ENCODE measurements around the gene LRCH1.

The LRCH1 gene

GRCh38 chr13:46738055-46738454, 185.1 kb downstream of the LRCH1 start:
- H2BK120ac ChIP-seq (ENCODE audit: low read depth, low read length): no peak overlapping the region
- H3K4me1 ChIP-seq (ENCODE audit: control insufficient read depth, insufficient read depth, low read depth, low read length): no peaks in the 10 kb centered on the region
- no peak overlapping the region for H3K9ac ChIP-seq (ENCODE audit: low read length)
- peaks cover 14 to 59% of the 10 kb centered on the region in 2 experiments for H3K36me3 ChIP-seq (ENCODE audit: control insufficient read depth in 1 of 2, insufficient read depth in 2 of 2, low read depth in 1 of 2, low read length in 2 of 2)
- no peaks in the 10 kb centered on the region for H3K27me3 ChIP-seq (ENCODE audit: control insufficient read depth in 1 of 2, insufficient read depth in 1 of 2, low read length in 2 of 2)
- no peak overlapping the region for H3K4me3 ChIP-seq (ENCODE audit: insufficient read depth in 1 of 2, low read depth in 1 of 2, low read length in 2 of 2)
- no peak overlapping the region for H3K4ac ChIP-seq (ENCODE audit: low read depth in 1 of 2, low read length in 2 of 2)
- no CpG with 5 or more reads among the region's 2 CpGs for WGBS
- no peak overlapping the region for H3K18ac ChIP-seq (ENCODE audit: low read depth in 1 of 2, low read length in 2 of 2)
- DNase-seq: no peak
- H2BK5ac ChIP-seq (ENCODE audit: low read depth, low read length, poor library complexity, severe bottlenecking): no peak overlapping the region
- H3K27ac ChIP-seq (ENCODE audit: low read length, poor library complexity, severe bottlenecking): no peak overlapping the region
- no peak overlapping the region for H4K91ac ChIP-seq (ENCODE audit: low read length)
- no peak overlapping the region for H2AFZ ChIP-seq (ENCODE audit: low read depth, low read length)
- H3K9me3 ChIP-seq (ENCODE audit: control insufficient read depth, low read length): no peaks in the 10 kb centered on the region
- no peak overlapping the region for H3K14ac ChIP-seq (ENCODE audit: low read length in 2 of 2)
- no peak overlapping the region for H2BK15ac ChIP-seq (ENCODE audit: low read depth, poor library complexity, severe bottlenecking)
- no peak overlapping the region for H3K4me2 ChIP-seq (ENCODE audit: low read length, poor library complexity, severe bottlenecking)
- H2AK5ac ChIP-seq (ENCODE audit: low read length, severe bottlenecking): no peak overlapping the region
- H3K23ac ChIP-seq (ENCODE audit: low read length in 2 of 2): no peak overlapping the region
- no peak overlapping the region for H4K8ac ChIP-seq (ENCODE audit: low read length)
- peaks cover 4% of the 10 kb centered on the region for H3K79me1 ChIP-seq (replicated peaks; ENCODE audit: low read length, poor library complexity, severe bottlenecking)
- no peak overlapping the region for H2BK12ac ChIP-seq (ENCODE audit: low read length in 2 of 2)

DNA sequence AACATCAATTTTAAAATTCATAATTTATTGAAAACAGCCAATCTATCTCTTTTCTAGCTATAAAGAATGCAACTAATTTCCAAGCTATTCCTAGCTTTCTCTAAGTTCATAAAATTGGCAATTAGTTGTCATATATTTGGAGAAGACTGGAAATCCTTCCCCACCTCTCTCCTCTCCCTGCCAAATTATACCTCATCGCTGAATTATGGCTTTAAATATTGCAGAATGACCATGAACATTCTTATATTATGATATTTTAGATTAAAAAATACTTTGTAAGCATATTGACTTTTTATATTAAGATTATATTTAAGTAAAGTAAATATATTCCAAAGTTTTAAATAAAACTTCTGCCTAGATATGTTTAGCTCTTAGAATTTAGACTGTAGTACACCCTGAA, 185.8 kb downstream of the LRCH1 start:
- Histone ChIP-seq H3K4ac (ENCODE audit: low read depth in 1 of 2, low read length in 2 of 2) (no peak overlapping the region), H2AFZ (ENCODE audit: low read depth, low read length) (no peak overlapping the region), H4K91ac (ENCODE audit: low read length) (no peak overlapping the region), H3K4me1 (ENCODE audit: control insufficient read depth, insufficient read depth, low read depth, low read length) (no peaks in the 10 kb centered on the region), H3K79me1 (replicated peaks; ENCODE audit: low read length, poor library complexity, severe bottlenecking) (peaks cover 4% of the 10 kb centered on the region), H4K8ac (ENCODE audit: low read length) (no peak overlapping the region), H3K23ac (ENCODE audit: low read length in 2 of 2) (no peak overlapping the region), H3K14ac (ENCODE audit: low read length in 2 of 2) (no peak overlapping the region), H3K9me3 (ENCODE audit: control insufficient read depth, low read length) (no peaks in the 10 kb centered on the region), H2BK120ac (ENCODE audit: low read depth, low read length) (no peak overlapping the region), H3K4me2 (ENCODE audit: low read length, poor library complexity, severe bottlenecking) (no peak overlapping the region), H3K9ac (ENCODE audit: low read length) (no peak overlapping the region), H2BK5ac (ENCODE audit: low read depth, low read length, poor library complexity, severe bottlenecking) (no peak overlapping the region), H3K4me3 (ENCODE audit: insufficient read depth in 1 of 2, low read depth in 1 of 2, low read length in 2 of 2) (no peak overlapping the region), H2BK12ac (ENCODE audit: low read length in 2 of 2) (no peak overlapping the region), H2BK15ac (ENCODE audit: low read depth, poor library complexity, severe bottlenecking) (no peak overlapping the region), H3K36me3 (ENCODE audit: control insufficient read depth in 1 of 2, insufficient read depth in 2 of 2, low read depth in 1 of 2, low read length in 2 of 2) (peaks cover 14 to 52% of the 10 kb centered on the region in 2 experiments), H3K27ac (ENCODE audit: low read length, poor library complexity, severe bottlenecking) (no peak overlapping the region), H3K18ac (ENCODE audit: low read depth in 1 of 2, low read length in 2 of 2) (no peak overlapping the region), H2AK5ac (ENCODE audit: low read length, severe bottlenecking) (no peak overlapping the region), H3K27me3 (ENCODE audit: control insufficient read depth in 1 of 2, insufficient read depth in 1 of 2, low read length in 2 of 2) (no peaks in the 10 kb centered on the region)
- WGBS: no CpG with 5 or more reads among the region's 1 CpG
- DNase-seq: no peak

DNA sequence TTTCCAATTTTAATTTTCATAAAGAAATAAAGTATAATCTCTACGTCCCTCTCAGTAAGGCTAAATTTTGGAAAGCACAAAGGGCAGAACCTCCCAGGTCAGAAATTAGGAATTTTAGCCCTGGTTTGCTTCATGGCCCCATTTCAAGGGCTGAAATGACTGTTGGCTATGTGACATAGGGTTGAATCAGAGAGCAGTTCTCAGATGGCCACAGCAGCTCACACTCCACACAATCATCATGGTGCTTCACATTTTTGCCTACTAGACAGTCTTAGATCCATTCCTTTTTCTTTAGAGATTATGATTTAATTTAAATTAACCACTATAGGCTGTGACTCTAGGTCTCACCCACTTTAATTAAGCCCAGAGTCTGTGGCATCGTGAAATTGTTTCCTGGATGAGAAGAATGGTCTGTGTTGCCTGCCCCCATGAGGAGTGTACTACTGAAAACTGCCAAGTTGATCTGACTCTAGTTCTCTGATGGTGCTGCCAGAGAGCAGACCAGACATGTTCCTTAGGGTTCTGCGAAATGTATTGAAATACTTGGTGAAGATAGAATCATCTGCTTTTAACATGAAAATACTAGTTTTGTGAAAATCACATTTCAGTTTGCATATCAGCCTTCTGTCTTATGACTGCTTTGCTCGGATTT, 186.6 kb downstream of the LRCH1 start:
- no peaks in the 10 kb centered on the region for H3K4me1 ChIP-seq (ENCODE audit: control insufficient read depth, insufficient read depth, low read depth, low read length)
- no peak overlapping the region for H3K9ac ChIP-seq (ENCODE audit: low read length)
- 100% methylated on average over 3 of the region's 4 CpGs for WGBS
- H2BK120ac ChIP-seq (ENCODE audit: low read depth, low read length): no peak overlapping the region
- no peak overlapping the region for H2BK12ac ChIP-seq (ENCODE audit: low read length in 2 of 2)
- no peak overlapping the region for H3K18ac ChIP-seq (ENCODE audit: low read depth in 1 of 2, low read length in 2 of 2)
- peaks cover 17 to 52% of the 10 kb centered on the region in 2 experiments for H3K36me3 ChIP-seq (ENCODE audit: control insufficient read depth in 1 of 2, insufficient read depth in 2 of 2, low read depth in 1 of 2, low read length in 2 of 2)
- H3K23ac ChIP-seq (ENCODE audit: low read length in 2 of 2): no peak overlapping the region
- DNase-seq: no peak
- H2AK5ac ChIP-seq (ENCODE audit: low read length, severe bottlenecking): no peak overlapping the region
- H3K14ac ChIP-seq (ENCODE audit: low read length in 2 of 2): no peak overlapping the region
- H3K27ac ChIP-seq (ENCODE audit: low read length, poor library complexity, severe bottlenecking): no peak overlapping the region
- no peaks in the 10 kb centered on the region for H3K9me3 ChIP-seq (ENCODE audit: control insufficient read depth, low read length)
- H3K4me2 ChIP-seq (ENCODE audit: low read length, poor library complexity, severe bottlenecking): no peak overlapping the region
- H2BK5ac ChIP-seq (ENCODE audit: low read depth, low read length, poor library complexity, severe bottlenecking): no peak overlapping the region
- no peak overlapping the region for H3K4me3 ChIP-seq (ENCODE audit: insufficient read depth in 1 of 2, low read depth in 1 of 2, low read length in 2 of 2)
- no peak overlapping the region for H3K4ac ChIP-seq (ENCODE audit: low read depth in 1 of 2, low read length in 2 of 2)
- peaks cover 3% of the 10 kb centered on the region for H3K79me1 ChIP-seq (replicated peaks; ENCODE audit: low read length, poor library complexity, severe bottlenecking)
- no peak overlapping the region for H2BK15ac ChIP-seq (ENCODE audit: low read depth, poor library complexity, severe bottlenecking)
- H2AFZ ChIP-seq (ENCODE audit: low read depth, low read length): no peak overlapping the region
- no peak overlapping the region for H4K8ac ChIP-seq (ENCODE audit: low read length)
- H4K91ac ChIP-seq (ENCODE audit: low read length): no peak overlapping the region
- H3K27me3 ChIP-seq (ENCODE audit: control insufficient read depth in 1 of 2, insufficient read depth in 1 of 2, low read length in 2 of 2): no peaks in the 10 kb centered on the region

DNA sequence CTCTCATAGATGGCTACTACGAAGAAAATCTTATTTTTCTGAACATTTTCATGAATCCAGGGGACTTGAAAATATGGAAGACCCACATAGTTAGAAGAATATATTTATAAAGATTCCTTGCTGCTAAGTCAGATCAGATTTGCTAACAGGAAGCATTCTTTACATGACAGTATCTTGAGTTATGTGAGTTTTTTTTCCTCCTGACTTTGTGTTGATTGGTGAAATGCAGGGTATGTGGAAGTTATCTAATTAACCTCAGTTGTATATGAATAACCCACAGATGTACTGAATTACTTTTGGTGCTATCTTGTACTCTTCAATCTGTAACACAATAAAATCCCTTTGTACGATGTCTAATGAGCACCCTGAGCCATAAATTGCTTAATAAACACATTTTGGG, 190.2 kb downstream of the LRCH1 start:
- no peak overlapping the region for H3K23ac ChIP-seq (ENCODE audit: low read length in 2 of 2)
- no peak overlapping the region for H3K4ac ChIP-seq (ENCODE audit: low read depth in 1 of 2, low read length in 2 of 2)
- H2BK12ac ChIP-seq (ENCODE audit: low read length in 2 of 2): no peak overlapping the region
- H3K4me2 ChIP-seq (ENCODE audit: low read length, poor library complexity, severe bottlenecking): no peak overlapping the region
- H3K27ac ChIP-seq (ENCODE audit: low read length, poor library complexity, severe bottlenecking): no peak overlapping the region
- H3K79me1 ChIP-seq (replicated peaks; ENCODE audit: low read length, poor library complexity, severe bottlenecking): peaks cover 12% of the 10 kb centered on the region
- H2BK5ac ChIP-seq (ENCODE audit: low read depth, low read length, poor library complexity, severe bottlenecking): no peak overlapping the region
- no peak overlapping the region for H3K9ac ChIP-seq (ENCODE audit: low read length)
- H4K8ac ChIP-seq (ENCODE audit: low read length): no peak overlapping the region
- H2AK5ac ChIP-seq (ENCODE audit: low read length, severe bottlenecking): no peak overlapping the region
- WGBS: 50% methylated on average over 1 of the region's 2 CpGs
- H2AFZ ChIP-seq (ENCODE audit: low read depth, low read length): no peak overlapping the region
- H2BK15ac ChIP-seq (ENCODE audit: low read depth, poor library complexity, severe bottlenecking): no peak overlapping the region
- no peak overlapping the region for H4K91ac ChIP-seq (ENCODE audit: low read length)
- no peaks in the 10 kb centered on the region for H3K27me3 ChIP-seq (ENCODE audit: control insufficient read depth in 1 of 2, insufficient read depth in 1 of 2, low read length in 2 of 2)
- no peak overlapping the region for H2BK120ac ChIP-seq (ENCODE audit: low read depth, low read length)
- DNase-seq: no peak
- no peaks in the 10 kb centered on the region for H3K4me1 ChIP-seq (ENCODE audit: control insufficient read depth, insufficient read depth, low read depth, low read length)
- no peak overlapping the region for H3K14ac ChIP-seq (ENCODE audit: low read length in 2 of 2)
- no peak overlapping the region for H3K18ac ChIP-seq (ENCODE audit: low read depth in 1 of 2, low read length in 2 of 2)
- H3K36me3 ChIP-seq (ENCODE audit: control insufficient read depth in 1 of 2, insufficient read depth in 2 of 2, low read depth in 1 of 2, low read length in 2 of 2): peaks cover 31 to 56% of the 10 kb centered on the region in 2 experiments
- no peaks in the 10 kb centered on the region for H3K9me3 ChIP-seq (ENCODE audit: control insufficient read depth, low read length)
- H3K4me3 ChIP-seq (ENCODE audit: insufficient read depth in 1 of 2, low read depth in 1 of 2, low read length in 2 of 2): no peak overlapping the region
